Coronary artery (tissue), 2 donors: ENCODE measurements around the gene LIME1.
"Not testable (repeated sequence)": the region's sequence is repeated elsewhere in the genome, so short reads cannot be mapped to it uniquely, and the experiment has no call there.

ENCODE experiments used
- DNase-seq: peaks from one replicate; pipeline ENCODE4 v3.0.0-alpha.2; 2017; ENCODE audit warnings: low spot score
- H3K27ac ChIP-seq, 2 donors: fragments of 200-600 bp; sonication (generic); one replicate each; pipeline ENCODE4 v1.5.1; 2016 to 2019
- H3K4me3 ChIP-seq: fragments of 200-600 bp; sonication (generic); 2 replicates; pipeline ENCODE4 v1.5.1; 2016; ENCODE audit warnings: mild to moderate bottlenecking, moderate library complexity
- CTCF ChIP-seq: fragments of 200-600 bp; sonication (generic); IDR thresholded peaks from one replicate; pipeline ENCODE4 v1.5.1; 2019; ENCODE audit warnings: antibody characterized with exemption

LIME1 gene

DNA sequence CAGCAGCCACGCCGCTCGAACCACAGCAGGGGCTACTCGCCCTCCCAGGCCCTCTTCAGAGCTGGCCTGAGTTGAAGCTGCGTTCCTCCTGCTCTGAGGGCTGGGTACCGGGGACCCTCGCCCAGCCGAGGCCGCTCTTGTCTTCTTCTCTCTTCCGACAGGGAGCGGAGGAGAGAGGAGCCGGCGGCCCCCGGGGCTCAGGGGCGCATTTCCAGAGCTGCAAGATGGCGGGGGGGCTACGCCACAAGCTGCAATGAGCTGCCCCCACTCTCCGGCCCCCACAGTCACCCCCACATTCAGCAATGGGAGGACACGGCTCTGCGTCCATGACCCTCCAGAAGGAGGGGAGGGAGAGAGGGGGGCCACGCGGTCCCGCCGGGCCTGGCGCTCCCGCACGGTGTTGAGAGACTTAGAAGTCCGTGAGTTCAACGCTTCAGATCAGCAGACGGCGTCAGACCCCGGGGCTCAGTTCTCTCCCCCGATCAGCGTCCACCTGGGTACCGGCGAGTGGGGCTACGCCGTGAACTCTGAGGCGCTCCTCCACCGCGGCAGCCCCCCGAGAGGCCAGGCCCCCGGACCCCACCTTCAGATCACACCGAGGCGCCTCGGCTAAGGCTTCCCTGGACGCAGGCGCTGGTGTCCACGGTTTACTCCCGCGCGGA is 34.7 kb downstream of the LIME1 start:
- Histone ChIP-seq H3K27ac (no peak overlapping the region), H3K4me3 (no peak overlapping the region)
- no peak for DNase-seq
- no peak for TF ChIP-seq CTCF

GRCh38 chr20:63772781-63773518 is 36.5 kb downstream of the LIME1 start:
- no peak overlapping the region for H3K4me3 ChIP-seq
- no peak for DNase-seq
- no peak for TF ChIP-seq CTCF
- no peak overlapping the region for H3K27ac ChIP-seq

- Histone ChIP-seq H3K27ac (no peak overlapping the region), H3K4me3 (no peak overlapping the region)
- no peak for TF ChIP-seq CTCF
- no peak for DNase-seq
These were observed 37.2 kb downstream of the LIME1 start for GRCh38 chr20:63773571-63774241.

DNA sequence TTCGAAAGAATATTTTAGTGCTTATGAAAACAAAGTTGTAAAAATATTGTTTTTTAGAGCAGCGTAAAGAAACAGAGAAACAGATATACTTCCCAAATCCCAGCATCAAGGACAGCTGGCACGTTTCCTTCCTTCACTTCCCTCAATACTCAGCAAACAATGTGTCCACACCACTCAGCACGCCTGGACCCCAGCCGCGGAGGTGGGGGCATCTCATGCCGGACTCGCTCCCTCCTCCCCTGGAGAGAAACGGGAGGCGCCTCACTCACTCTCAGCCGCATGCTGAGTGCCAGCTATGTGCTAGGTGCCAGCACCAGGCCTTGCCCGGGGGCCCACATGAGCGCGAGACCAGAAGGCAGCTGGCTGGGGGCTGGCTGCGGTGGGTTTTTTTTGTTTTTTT is 37.8 kb downstream of the LIME1 start:
- Histone ChIP-seq H3K27ac (no peak overlapping the region), H3K4me3 (no peak overlapping the region)
- DNase-seq = no peak
- TF ChIP-seq CTCF = no peak

GRCh38 chr20:63775096-63775978 is 38.9 kb downstream of the LIME1 start:
- no peak overlapping the region for H3K27ac ChIP-seq
- H3K4me3 ChIP-seq = peak overlapping the region; percentile 49
- peak; percentile 58 for TF ChIP-seq CTCF
- DNase-seq = no peak

GRCh38 chr20:63776875-63777274 is 40.4 kb downstream of the LIME1 start:
- H3K4me3 ChIP-seq = not testable (repeated sequence)

GRCh38 chr20:63777614-63778013 is 41.1 kb downstream of the LIME1 start:
- DNase-seq = no peak
- H3K27ac ChIP-seq = no peak overlapping the region
- H3K4me3 ChIP-seq = no peak overlapping the region
- TF ChIP-seq CTCF = no peak

More at GRCh38 chr20:63776875-63777274, 40.4 kb downstream of the LIME1 start:
- not testable (repeated sequence) for H3K27ac ChIP-seq, DNase-seq
